ENCODE data around the gene CASKIN1.

CASKIN1 gene

GRCh38 chr16:2232094-2232990 is 35.9 kb upstream of the CASKIN1 start:
- DNase-seq (ENCODE audit: low read depth, low spot score) = no peak

GRCh38 chr16:2231016-2231931 is 34.9 kb upstream of the CASKIN1 start:
- DNase-seq (ENCODE audit: low read depth, low spot score) = no peak

- no peak for DNase-seq (ENCODE audit: low read depth, low spot score)
These were observed 34.0 kb upstream of the CASKIN1 start for GRCh38 chr16:2230376-2230775.

- no peak for DNase-seq (ENCODE audit: low read depth, low spot score)
These were observed 33.3 kb upstream of the CASKIN1 start for GRCh38 chr16:2229632-2230250.

- no peak for DNase-seq (ENCODE audit: low read depth, low spot score)
These were observed 32.7 kb upstream of the CASKIN1 start for GRCh38 chr16:2229091-2229490.

GRCh38 chr16:2228161-2228824 is 31.9 kb upstream of the CASKIN1 start:
- no peak for DNase-seq (ENCODE audit: low read depth, low spot score)

GRCh38 chr16:2226918-2227317 is 30.5 kb upstream of the CASKIN1 start:
- DNase-seq (ENCODE audit: low read depth, low spot score) = no peak

- DNase-seq (ENCODE audit: low read depth, low spot score) = no peak
These were observed 29.9 kb upstream of the CASKIN1 start for GRCh38 chr16:2226245-2226793.

GRCh38 chr16:2223942-2224486 is 27.6 kb upstream of the CASKIN1 start:
- DNase-seq (ENCODE audit: low read depth, low spot score) = no peak

- DNase-seq (ENCODE audit: low read depth, low spot score) = peak; percentile 98
These were observed 27.0 kb upstream of the CASKIN1 start, which contains the start of gene E4F1 for GRCh38 chr16:2223221-2223941. E4F1 (plus strand) TSS chr16:2223591; CDS start chr16:2223614, 23 bp downstream.

GRCh38 chr16:2216330-2216729 is 19.9 kb upstream of the CASKIN1 start:
- no peak for DNase-seq (ENCODE audit: low read depth, low spot score)

- no peak for DNase-seq (ENCODE audit: low read depth, low spot score)
These were observed 18.2 kb upstream of the CASKIN1 start, which contains the start of gene PGP for GRCh38 chr16:2214719-2214968. PGP (minus strand) TSS chr16:2214840; CDS start chr16:2214777, 63 bp downstream.

GRCh38 chr16:2213817-2214718 is 17.7 kb upstream of the CASKIN1 start:
- no peak for DNase-seq (ENCODE audit: low read depth, low spot score)

- DNase-seq (ENCODE audit: low read depth, low spot score) = no peak
These were observed 16.2 kb upstream of the CASKIN1 start for GRCh38 chr16:2212362-2213324.

GRCh38 chr16:2211923-2212347 is 15.5 kb upstream of the CASKIN1 start:
- no peak for DNase-seq (ENCODE audit: low read depth, low spot score)

- no peak for DNase-seq (ENCODE audit: low read depth, low spot score)
These were observed 14.3 kb upstream of the CASKIN1 start, which contains the start of gene BRICD5 for GRCh38 chr16:2210386-2211365. BRICD5 (minus strand) TSS chr16:2210863; CDS start chr16:2210833, 30 bp downstream.

- no peak for DNase-seq (ENCODE audit: low read depth, low spot score)
These were observed 13.6 kb upstream of the CASKIN1 start for GRCh38 chr16:2210009-2210332.
